ACC112 (cell line): ENCODE results near the gene ECHDC3.
"Not testable (repeated sequence)": the region's sequence is repeated elsewhere in the genome, so short reads cannot be mapped to it uniquely, and the experiment has no call there.

ENCODE experiments used
- H2AFZ ChIP-seq: fragments of 200-600 bp; sonication (generic); one replicate; pipeline ENCODE4 v1.6.0; 2017; ENCODE audit warnings: antibody characterized with exemption, low read length; ENCODE audit not compliant: unreplicated experiment
- H3K27ac ChIP-seq: fragments of 200-600 bp; sonication (generic); 2 replicates; pipeline ENCODE4 v1.5.1; 2014; ENCODE audit warnings: low read depth, mild to moderate bottlenecking, antibody characterized with exemption, low read length, moderate library complexity
- H3K27me3 ChIP-seq: fragments of 200-600 bp; sonication (generic); 2 replicates; pipeline ENCODE4 v1.6.1; 2014; ENCODE audit warnings: mild to moderate bottlenecking, antibody characterized with exemption, low read length, moderate library complexity, mixed read lengths; ENCODE audit not compliant: insufficient read depth
- H3K36me3 ChIP-seq: fragments of 200-600 bp; sonication (generic); 2 replicates; pipeline ENCODE4 v1.6.1; 2016; ENCODE audit warnings: mild to moderate bottlenecking, antibody characterized with exemption, low read length, moderate library complexity, mixed read lengths; ENCODE audit not compliant: insufficient read depth
- H3K4me1 ChIP-seq: fragments of 200-600 bp; sonication (generic); one replicate; pipeline ENCODE4 v1.6.1; 2016; ENCODE audit warnings: low read length, mixed read lengths; ENCODE audit not compliant: insufficient read depth, unreplicated experiment, control insufficient read depth
- H3K4me3 ChIP-seq: fragments of 200-600 bp; sonication (generic); 2 replicates; pipeline ENCODE4 v1.5.1; 2014; ENCODE audit warnings: mild to moderate bottlenecking, low read depth, low read length
- H3K79me2 ChIP-seq: fragments of 200-600 bp; sonication (generic); one replicate; pipeline ENCODE4 v1.6.0; 2016; ENCODE audit warnings: low read length; ENCODE audit not compliant: control insufficient read depth, unreplicated experiment, insufficient read depth

The ECHDC3 gene

GRCh38 chr10:11730779-11731178 lies 11.4 kb upstream of the ECHDC3 start:
- peaks cover 10% of the 10 kb centered on the region for H3K27me3 ChIP-seq
- no peak overlapping the region for H3K27ac ChIP-seq
- H3K79me2 ChIP-seq, result no peaks in the 10 kb centered on the region

GRCh38 chr10:11736767-11737166 lies 5.4 kb upstream of the ECHDC3 start:
- not testable (repeated sequence) for H3K27me3 ChIP-seq, H3K79me2 ChIP-seq, H3K4me1 ChIP-seq, H2AFZ ChIP-seq, H3K4me3 ChIP-seq, H3K36me3 ChIP-seq, H3K27ac ChIP-seq

More at GRCh38 chr10:11730779-11731178, 11.4 kb upstream of the ECHDC3 start:
- no peaks in the 10 kb centered on the region for H3K36me3 ChIP-seq
- no peak overlapping the region for H2AFZ ChIP-seq
- H3K4me1 ChIP-seq, result no peaks in the 10 kb centered on the region
- H3K4me3 ChIP-seq, result no peak overlapping the region

GRCh38 chr10:11737258-11738032 lies 4.7 kb upstream of the ECHDC3 start:
- H3K36me3 ChIP-seq, H2AFZ ChIP-seq, H3K4me1 ChIP-seq, H3K4me3 ChIP-seq, H3K79me2 ChIP-seq, H3K27ac ChIP-seq: not testable (repeated sequence)
- H3K27me3 ChIP-seq, result peaks cover 10% of the 10 kb centered on the region; the same call in 1 of the 2 replicates

- no peaks in the 10 kb centered on the region for H3K79me2 ChIP-seq
- no peak overlapping the region for H3K4me3 ChIP-seq
- peaks cover 16% of the 10 kb centered on the region; the same call in 1 of the 2 replicates for H3K27me3 ChIP-seq
- no peak overlapping the region for H2AFZ ChIP-seq
- H3K27ac ChIP-seq, result no peak overlapping the region
- H3K4me1 ChIP-seq, result no peaks in the 10 kb centered on the region
- H3K36me3 ChIP-seq, result no peaks in the 10 kb centered on the region
Measured at GRCh38 chr10:11740907-11741306, 1.3 kb upstream of the ECHDC3 start.

- Histone ChIP-seq H3K79me2 (no peaks in the 10 kb centered on the region), H2AFZ (no peak overlapping the region), H3K27ac (no peak overlapping the region), H3K27me3 (peaks cover 16% of the 10 kb centered on the region; the same call in 1 of the 2 replicates), H3K4me3 (peak overlapping the region; percentile 61; the same call in 1 of the 2 replicates), H3K36me3 (no peaks in the 10 kb centered on the region), H3K4me1 (no peaks in the 10 kb centered on the region)
Measured at GRCh38 chr10:11741608-11742007, 574 bp upstream of the ECHDC3 start.

- no peak overlapping the region for H3K27ac ChIP-seq
- no peaks in the 10 kb centered on the region for H3K4me1 ChIP-seq
- H3K27me3 ChIP-seq, result peaks cover 11% of the 10 kb centered on the region; the same call in 1 of the 2 replicates
- no peaks in the 10 kb centered on the region for H3K36me3 ChIP-seq
- no peaks in the 10 kb centered on the region for H3K79me2 ChIP-seq
- H2AFZ ChIP-seq, result peak overlapping the region; percentile 81
- peak overlapping the region; percentile 62 for H3K4me3 ChIP-seq
Measured at GRCh38 chr10:11742779-11743298, 657 bp downstream of the ECHDC3 start.

GRCh38 chr10:11743461-11744338 lies 1.5 kb downstream of the ECHDC3 start:
- Histone ChIP-seq H3K79me2 (no peaks in the 10 kb centered on the region), H2AFZ (no peak overlapping the region), H3K36me3 (no peaks in the 10 kb centered on the region), H3K4me3 (no peak overlapping the region), H3K4me1 (no peaks in the 10 kb centered on the region), H3K27me3 (peaks cover 10% of the 10 kb centered on the region; the same call in 1 of the 2 replicates), H3K27ac (no peak overlapping the region)

- no peaks in the 10 kb centered on the region for H3K79me2 ChIP-seq
- H3K36me3 ChIP-seq, result no peaks in the 10 kb centered on the region
Measured at GRCh38 chr10:11745045-11745444, 2.9 kb downstream of the ECHDC3 start.

GRCh38 chr10:11746883-11747539 lies 4.8 kb downstream of the ECHDC3 start:
- H3K27ac ChIP-seq, result no peak overlapping the region

More at GRCh38 chr10:11745045-11745444, 2.9 kb downstream of the ECHDC3 start:
- Histone ChIP-seq H3K4me1 (no peaks in the 10 kb centered on the region), H3K27ac (no peak overlapping the region), H2AFZ (no peak overlapping the region), H3K4me3 (no peak overlapping the region), H3K27me3 (peaks cover 10% of the 10 kb centered on the region; the same call in 1 of the 2 replicates)

GRCh38 chr10:11748866-11749265 lies 6.7 kb downstream of the ECHDC3 start:
- Histone ChIP-seq H3K79me2 (no peaks in the 10 kb centered on the region), H3K36me3 (no peaks in the 10 kb centered on the region), H2AFZ (no peak overlapping the region), H3K4me1 (no peaks in the 10 kb centered on the region), H3K27me3 (peaks cover 2% of the 10 kb centered on the region; the same call in 1 of the 2 replicates), H3K4me3 (no peak overlapping the region), H3K27ac (no peak overlapping the region)

More at GRCh38 chr10:11746883-11747539, 4.8 kb downstream of the ECHDC3 start:
- Histone ChIP-seq H3K4me3 (no peak overlapping the region), H3K36me3 (no peaks in the 10 kb centered on the region), H3K4me1 (no peaks in the 10 kb centered on the region), H3K27me3 (peaks cover 6% of the 10 kb centered on the region; the same call in 1 of the 2 replicates), H2AFZ (peak overlapping the region; percentile 6), H3K79me2 (no peaks in the 10 kb centered on the region)
